Neural progenitor cell (in vitro differentiated cells): ENCODE data around the gene RYR3.

Source experiments
- EZH2 ChIP-seq: fragments of 200-600 bp; sonication (generic); IDR thresholded peaks from 2 replicates; pipeline ENCODE4 v1.6.1; 2017; ENCODE audit warnings: antibody characterized with exemption, mild to moderate bottlenecking, moderate library complexity
- EZH2phosphoT487 ChIP-seq: fragments of 200-600 bp; sonication (generic); IDR thresholded peaks from 2 replicates; pipeline ENCODE4 v1.6.1; 2017; ENCODE audit warnings: antibody characterized with exemption
- TF ChIP-seq, protein P1 (sequence below): fragments of 200-600 bp; sonication (generic); IDR thresholded peaks from 2 replicates; pipeline ENCODE4 v1.5.1; 2017; ENCODE audit warnings: antibody characterized with exemption, mild to moderate bottlenecking

- TF ChIP-seq, protein P1, sequence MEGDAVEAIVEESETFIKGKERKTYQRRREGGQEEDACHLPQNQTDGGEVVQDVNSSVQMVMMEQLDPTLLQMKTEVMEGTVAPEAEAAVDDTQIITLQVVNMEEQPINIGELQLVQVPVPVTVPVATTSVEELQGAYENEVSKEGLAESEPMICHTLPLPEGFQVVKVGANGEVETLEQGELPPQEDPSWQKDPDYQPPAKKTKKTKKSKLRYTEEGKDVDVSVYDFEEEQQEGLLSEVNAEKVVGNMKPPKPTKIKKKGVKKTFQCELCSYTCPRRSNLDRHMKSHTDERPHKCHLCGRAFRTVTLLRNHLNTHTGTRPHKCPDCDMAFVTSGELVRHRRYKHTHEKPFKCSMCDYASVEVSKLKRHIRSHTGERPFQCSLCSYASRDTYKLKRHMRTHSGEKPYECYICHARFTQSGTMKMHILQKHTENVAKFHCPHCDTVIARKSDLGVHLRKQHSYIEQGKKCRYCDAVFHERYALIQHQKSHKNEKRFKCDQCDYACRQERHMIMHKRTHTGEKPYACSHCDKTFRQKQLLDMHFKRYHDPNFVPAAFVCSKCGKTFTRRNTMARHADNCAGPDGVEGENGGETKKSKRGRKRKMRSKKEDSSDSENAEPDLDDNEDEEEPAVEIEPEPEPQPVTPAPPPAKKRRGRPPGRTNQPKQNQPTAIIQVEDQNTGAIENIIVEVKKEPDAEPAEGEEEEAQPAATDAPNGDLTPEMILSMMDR: no peak
- no peak for TF ChIP-seq EZH2
- no peak for TF ChIP-seq EZH2phosphoT487
Observed at GRCh38 chr15:33735143-33735542, 424.4 kb downstream of the RYR3 start.
